OCI-LY3 (cell line): Measurements from ENCODE around the gene SPON2.
A peak's percentile ranks its signal among the peaks of the same experiment; 100 is the strongest.

Experiments used
- H2AFZ ChIP-seq: fragments of 200-600, 300-600 bp; shearing (Covaris generic); 2 replicates; pipeline ENCODE4 v1.6.0; 2014; ENCODE audit warnings: antibody characterized with exemption, low read depth, low read length
- H3K27ac ChIP-seq: fragments of 200-600, 300-600 bp; sonication (generic); 2 replicates; pipeline ENCODE4 v1.5.1; 2014; ENCODE audit warnings: mild to moderate bottlenecking, low read length, moderate library complexity, mixed read lengths
- H3K27me3 ChIP-seq: fragments of 200-600, 300-600 bp; sonication (generic); 2 replicates; pipeline ENCODE4 v1.6.1; 2014; ENCODE audit warnings: low read depth, low read length, mixed read lengths
- H3K36me3 ChIP-seq: fragments of 200-600, 300-600 bp; sonication (generic); replicated peaks from 2 replicates; pipeline ENCODE3; 2014; ENCODE audit warnings: low read depth, low read length, mixed read lengths
- H3K4me1 ChIP-seq: fragments of 300-600, 200-600 bp; sonication (generic); 2 replicates; pipeline ENCODE4 v1.6.1; 2014; ENCODE audit warnings: low read length, mixed read lengths
- H3K4me2 ChIP-seq: fragments of 200-600, 300-600 bp; sonication (generic); 2 replicates; pipeline ENCODE4 v1.6.1; 2014; ENCODE audit warnings: low read length, mixed read lengths
- H3K4me3 ChIP-seq: fragments of 300-600, 200-600 bp; sonication (generic); 2 replicates; pipeline ENCODE4 v1.5.1; 2014; ENCODE audit warnings: antibody characterized with exemption, mild to moderate bottlenecking, low read length, moderate library complexity
- H3K79me2 ChIP-seq: fragments of 300-600, 200-600 bp; shearing (Covaris generic); 2 replicates; pipeline ENCODE4 v1.6.1; 2014; ENCODE audit warnings: mild to moderate bottlenecking, low read length, mixed read lengths
- H3K9ac ChIP-seq: fragments of 300-600, 200-600 bp; shearing (Covaris generic); 2 replicates; pipeline ENCODE4 v1.6.0; 2014; ENCODE audit warnings: mild to moderate bottlenecking, low read length, moderate library complexity
- H3K9me3 ChIP-seq: fragments of 200-600, 300-600 bp; shearing (Covaris generic); 2 replicates; pipeline ENCODE4 v1.6.1; 2014; ENCODE audit warnings: low read length, mixed read lengths; ENCODE audit not compliant: insufficient read depth
- H4K20me1 ChIP-seq: fragments of 200-600, 300-600 bp; sonication (generic); 2 replicates; pipeline ENCODE4 v1.6.1; 2016; ENCODE audit warnings: low read length, mixed read lengths; ENCODE audit not compliant: insufficient read depth
- CTCF ChIP-seq: fragments of 200-600, 300-600 bp; sonication (generic); IDR thresholded peaks from 2 replicates; pipeline ENCODE4 v1.5.1; 2014; ENCODE audit warnings: antibody characterized with exemption, low read length, low read depth
- EZH2phosphoT487 ChIP-seq: fragments of 200-600 bp; shearing (Covaris generic); IDR thresholded peaks from 2 replicates; pipeline ENCODE4 v1.6.1; 2018; ENCODE audit warnings: antibody characterized with exemption, mixed run types, low read depth

Gene SPON2

GRCh38 chr4:1169171-1169671, 3.2 kb downstream of the SPON2 start:
- H3K27me3 ChIP-seq, result no peaks in the 10 kb centered on the region
- H2AFZ ChIP-seq, result no peak overlapping the region
- H3K4me2 ChIP-seq, result no peak overlapping the region
- no peak overlapping the region for H3K27ac ChIP-seq
- no peaks in the 10 kb centered on the region for H4K20me1 ChIP-seq
- no peaks in the 10 kb centered on the region for H3K79me2 ChIP-seq
- no peak overlapping the region for H3K4me3 ChIP-seq
- H3K9ac ChIP-seq, result no peak overlapping the region
- peaks cover 11% of the 10 kb centered on the region for H3K4me1 ChIP-seq
- TF ChIP-seq CTCF (no peak), EZH2phosphoT487 (no peak)
- no peaks in the 10 kb centered on the region for H3K9me3 ChIP-seq
- no peaks in the 10 kb centered on the region for H3K36me3 ChIP-seq

- no peaks in the 10 kb centered on the region for H3K9me3 ChIP-seq
- peak overlapping the region; percentile 80 for H3K4me2 ChIP-seq
- peak overlapping the region; percentile 83; the same call in 1 of the 2 replicates for H2AFZ ChIP-seq
- no peak for TF ChIP-seq CTCF
- no peak for TF ChIP-seq EZH2phosphoT487
- H3K4me3 ChIP-seq, result peak overlapping the region; percentile 85
- no peaks in the 10 kb centered on the region for H3K79me2 ChIP-seq
- H4K20me1 ChIP-seq, result no peaks in the 10 kb centered on the region
- no peaks in the 10 kb centered on the region for H3K27me3 ChIP-seq
- peaks cover 13% of the 10 kb centered on the region for H3K4me1 ChIP-seq
- H3K9ac ChIP-seq, result peak overlapping the region; percentile 79
- no peak overlapping the region for H3K27ac ChIP-seq
- no peaks in the 10 kb centered on the region for H3K36me3 ChIP-seq
These were observed 3.9 kb downstream of the SPON2 start for GRCh38 chr4:1168191-1169101.

GRCh38 chr4:1167244-1167949, 5.0 kb downstream of the SPON2 start:
- Histone ChIP-seq H3K27me3 (no peaks in the 10 kb centered on the region), H3K9ac (peak overlapping the region; percentile 79), H3K36me3 (no peaks in the 10 kb centered on the region), H2AFZ (peak overlapping the region; percentile 83), H3K9me3 (no peaks in the 10 kb centered on the region), H3K4me1 (peaks cover 16% of the 10 kb centered on the region), H3K4me3 (peak overlapping the region; percentile 85), H3K79me2 (no peaks in the 10 kb centered on the region), H3K4me2 (peak overlapping the region; percentile 80), H3K27ac (peak overlapping the region; percentile 50), H4K20me1 (no peaks in the 10 kb centered on the region)
- TF ChIP-seq EZH2phosphoT487 (no peak), CTCF (peak; percentile 78)
